ENCODE measurements around the gene YJEFN3.

YJEFN3 gene

DNA sequence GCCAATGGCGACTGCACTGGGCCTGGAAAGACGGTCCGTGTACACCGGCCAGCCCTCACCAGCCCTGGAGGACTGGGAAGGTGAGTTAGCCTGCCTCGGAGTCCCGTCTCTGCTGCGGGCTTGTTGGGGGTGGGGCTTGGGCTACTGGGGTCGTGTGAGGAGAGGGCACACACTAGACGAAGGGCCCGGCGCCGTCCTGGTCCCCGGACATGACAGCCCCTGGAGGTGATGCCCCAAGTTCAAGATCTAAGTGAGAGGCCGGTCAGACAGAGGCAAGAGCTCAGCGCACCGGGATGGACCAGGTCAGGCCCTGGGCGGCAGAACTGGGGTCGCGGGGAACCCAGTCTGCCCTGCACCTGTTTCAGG lies 11.0 kb downstream of the YJEFN3 start:
- no peak for DNase-seq (ENCODE audit: low spot score)

DNA sequence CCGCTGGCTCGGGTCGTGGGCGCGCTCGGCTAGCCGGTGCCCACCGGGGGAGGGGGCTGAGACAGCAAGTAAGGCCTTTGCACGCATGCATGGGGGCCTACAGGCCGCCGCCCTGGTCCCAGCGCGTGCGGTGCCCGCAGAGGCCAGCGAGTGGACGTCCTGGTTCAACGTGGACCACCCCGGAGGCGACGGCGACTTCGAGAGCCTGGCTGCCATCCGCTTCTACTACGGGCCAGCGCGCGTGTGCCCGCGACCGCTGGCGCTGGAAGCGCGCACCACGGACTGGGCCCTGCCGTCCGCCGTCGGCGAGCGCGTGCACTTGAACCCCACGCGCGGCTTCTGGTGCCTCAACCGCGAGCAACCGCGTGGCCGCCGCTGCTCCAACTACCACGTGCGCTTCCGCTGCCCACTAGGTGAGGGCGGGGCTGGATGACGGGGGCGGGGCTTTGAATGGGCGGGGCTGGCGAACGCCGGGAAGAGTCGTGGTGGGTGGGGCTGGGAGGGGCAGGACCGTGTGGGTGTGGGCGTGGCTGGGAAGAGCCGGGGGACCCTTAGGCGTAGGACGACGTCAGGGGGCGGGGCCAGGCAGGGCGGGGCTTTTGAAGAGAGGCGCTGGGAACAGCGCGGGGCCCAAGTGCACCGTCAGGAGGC lies 11.5 kb downstream of the YJEFN3 start:
- DNase-seq (ENCODE audit: low spot score): peak; percentile 92

DNA sequence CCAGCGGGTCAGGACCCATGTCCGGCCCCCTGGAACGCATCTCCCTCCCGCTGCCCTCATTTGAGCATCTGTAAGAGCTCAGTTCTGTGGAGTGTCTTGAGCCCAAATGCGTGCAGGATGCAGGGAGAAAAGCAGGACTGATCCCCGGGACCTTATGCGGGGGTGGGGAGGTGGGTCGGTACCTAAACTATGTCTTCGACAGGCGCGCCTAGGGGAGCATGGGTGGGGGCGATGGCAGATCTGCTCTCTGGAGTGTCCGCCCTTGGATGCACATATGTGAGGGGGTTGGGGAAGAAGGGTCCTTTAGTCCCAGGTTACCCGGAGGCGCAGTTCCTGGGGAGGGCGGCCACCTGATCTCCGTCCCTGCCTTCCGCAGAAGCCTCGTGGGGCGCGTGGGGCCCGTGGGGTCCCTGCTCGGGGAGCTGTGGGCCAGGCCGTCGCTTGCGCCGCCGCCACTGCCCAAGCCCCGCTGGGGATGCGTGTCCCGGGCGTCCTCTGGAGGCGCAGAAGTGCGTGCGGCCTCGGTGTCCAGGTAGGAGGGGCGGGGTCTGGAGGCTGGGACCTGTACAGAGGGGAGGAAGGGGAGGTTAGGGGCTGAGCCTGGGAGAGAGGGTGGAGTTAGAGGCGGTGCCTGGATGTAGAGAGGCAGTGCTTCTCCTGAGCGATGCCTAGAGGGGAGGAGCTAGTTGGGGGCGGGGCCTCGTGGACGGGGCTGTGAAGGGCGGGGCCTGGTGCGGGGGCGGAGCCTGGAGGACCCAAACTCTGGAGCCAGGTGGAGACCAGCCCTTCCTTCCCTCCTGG lies 12.2 kb downstream of the YJEFN3 start:
- DNase-seq (ENCODE audit: low spot score): peak; percentile 93

DNA sequence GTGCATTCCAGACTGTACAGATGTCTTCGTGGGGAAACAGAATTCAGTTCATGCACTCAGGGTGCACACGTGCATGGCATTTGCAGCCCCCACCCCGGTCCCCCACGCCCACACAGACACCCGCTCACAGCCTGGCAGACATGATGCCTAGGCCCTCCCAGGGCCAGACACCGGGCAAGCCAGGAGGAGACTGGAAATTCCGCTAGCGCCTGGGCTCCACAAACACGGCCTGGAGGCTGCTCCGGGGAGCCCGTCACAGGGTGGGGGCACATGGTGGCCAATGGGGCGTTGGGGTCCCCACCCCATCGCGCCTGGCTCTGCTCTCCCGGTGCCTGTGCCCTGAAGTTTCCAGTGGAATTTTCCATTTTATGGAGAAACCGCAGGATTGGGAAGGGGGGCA lies 12.9 kb downstream of the YJEFN3 start:
- no peak for DNase-seq (ENCODE audit: low spot score)

DNA sequence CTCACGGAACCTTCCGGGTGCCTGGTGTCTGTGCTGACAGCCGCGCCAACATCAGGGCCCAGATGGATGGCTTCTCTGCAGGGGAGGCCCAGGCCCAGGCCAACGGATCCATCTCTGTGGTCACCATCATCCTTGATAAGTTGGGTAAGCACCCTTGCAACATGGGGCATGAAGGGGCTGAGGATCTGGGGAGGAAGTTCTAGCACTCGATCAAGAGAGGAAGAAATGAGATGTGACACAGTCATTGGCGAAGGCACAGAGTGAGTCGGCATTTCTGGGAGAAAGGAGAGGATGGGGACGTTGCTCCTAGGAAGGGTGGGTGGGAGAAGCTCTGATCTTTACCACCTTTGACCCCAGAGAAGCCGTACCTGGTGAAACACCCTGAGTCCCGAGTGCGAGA lies 13.8 kb downstream of the YJEFN3 start:
- no peak for DNase-seq (ENCODE audit: low spot score)

DNA sequence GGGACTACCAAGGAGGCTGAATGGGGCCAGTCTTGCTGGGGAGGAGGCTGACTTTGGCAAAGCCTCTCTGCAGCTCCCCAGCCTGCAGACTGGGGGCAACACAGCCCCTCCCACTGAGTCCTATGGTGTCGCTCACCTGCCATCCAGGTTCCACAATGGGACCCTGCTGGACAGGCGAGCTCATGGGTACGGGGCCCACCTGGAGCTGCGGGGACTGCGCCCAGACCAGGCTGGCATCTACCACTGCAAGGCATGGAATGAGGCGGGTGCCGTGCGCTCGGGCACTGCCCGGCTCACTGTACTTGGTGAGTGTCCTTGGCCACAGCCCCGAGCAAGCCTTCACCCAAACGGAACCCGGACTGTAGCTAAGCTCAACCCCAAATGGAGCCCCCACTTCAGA lies 14.4 kb downstream of the YJEFN3 start:
- no peak for DNase-seq (ENCODE audit: low spot score)

DNA sequence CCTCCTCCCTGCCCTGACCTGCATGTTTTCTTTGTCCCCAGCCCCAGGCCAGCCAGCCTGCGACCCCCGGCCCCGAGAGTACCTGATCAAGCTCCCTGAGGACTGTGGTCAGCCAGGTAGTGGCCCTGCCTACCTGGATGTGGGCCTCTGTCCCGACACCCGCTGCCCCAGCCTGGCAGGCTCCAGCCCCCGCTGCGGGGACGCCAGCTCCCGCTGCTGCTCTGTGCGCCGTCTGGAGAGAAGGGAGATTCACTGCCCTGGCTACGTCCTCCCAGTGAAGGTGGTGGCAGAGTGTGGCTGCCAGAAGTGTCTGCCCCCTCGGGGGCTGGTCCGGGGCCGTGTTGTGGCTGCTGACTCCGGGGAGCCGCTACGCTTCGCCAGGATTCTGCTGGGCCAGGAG lies 14.9 kb downstream of the YJEFN3 start:
- no peak for DNase-seq (ENCODE audit: low spot score)

DNA sequence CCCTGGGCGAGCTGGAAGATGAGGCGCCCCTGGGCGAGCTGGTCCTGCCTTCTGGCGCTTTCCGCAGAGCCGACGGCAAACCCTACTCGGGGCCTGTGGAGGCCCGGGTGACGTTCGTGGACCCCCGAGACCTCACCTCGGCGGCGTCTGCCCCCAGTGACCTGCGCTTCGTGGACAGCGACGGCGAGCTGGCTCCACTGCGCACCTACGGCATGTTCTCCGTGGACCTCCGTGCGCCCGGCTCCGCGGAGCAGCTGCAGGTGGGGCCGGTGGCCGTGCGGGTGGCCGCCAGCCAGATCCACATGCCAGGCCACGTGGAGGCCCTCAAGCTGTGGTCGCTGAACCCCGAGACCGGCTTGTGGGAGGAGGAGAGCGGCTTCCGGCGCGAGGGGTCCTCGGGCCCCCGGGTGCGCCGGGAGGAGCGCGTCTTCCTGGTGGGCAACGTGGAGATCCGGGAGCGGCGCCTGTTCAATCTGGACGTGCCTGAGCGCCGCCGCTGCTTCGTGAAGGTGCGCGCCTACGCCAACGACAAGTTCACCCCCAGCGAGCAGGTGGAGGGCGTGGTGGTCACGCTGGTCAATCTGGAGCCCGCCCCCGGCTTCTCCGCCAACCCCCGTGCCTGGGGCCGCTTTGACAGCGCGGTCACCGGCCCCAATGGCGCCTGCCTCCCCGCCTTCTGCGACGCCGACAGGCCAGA lies 15.7 kb downstream of the YJEFN3 start:
- DNase-seq (ENCODE audit: low spot score): no peak

DNA sequence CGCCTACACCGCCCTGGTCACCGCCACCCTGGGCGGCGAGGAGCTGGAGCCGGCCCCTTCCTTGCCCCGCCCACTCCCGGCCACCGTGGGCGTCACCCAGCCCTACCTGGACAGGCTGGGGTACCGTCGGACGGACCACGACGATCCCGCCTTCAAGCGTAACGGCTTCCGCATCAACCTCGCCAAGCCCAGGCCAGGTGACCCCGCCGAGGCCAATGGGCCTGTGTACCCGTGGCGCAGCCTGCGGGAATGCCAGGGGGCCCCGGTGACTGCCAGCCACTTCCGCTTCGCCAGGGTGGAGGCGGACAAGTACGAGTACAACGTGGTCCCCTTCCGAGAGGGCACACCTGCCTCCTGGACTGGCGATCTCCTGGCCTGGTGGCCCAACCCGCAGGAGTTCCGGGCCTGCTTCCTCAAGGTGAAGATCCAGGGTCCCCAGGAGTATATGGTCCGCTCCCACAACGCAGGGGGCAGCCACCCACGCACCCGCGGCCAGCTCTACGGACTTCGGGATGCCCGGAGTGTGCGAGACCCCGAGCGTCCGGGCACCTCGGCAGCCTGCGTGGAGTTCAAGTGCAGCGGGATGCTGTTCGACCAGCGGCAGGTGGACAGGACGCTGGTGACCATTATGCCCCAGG lies 16.4 kb downstream of the YJEFN3 start:
- DNase-seq (ENCODE audit: low spot score): no peak

DNA sequence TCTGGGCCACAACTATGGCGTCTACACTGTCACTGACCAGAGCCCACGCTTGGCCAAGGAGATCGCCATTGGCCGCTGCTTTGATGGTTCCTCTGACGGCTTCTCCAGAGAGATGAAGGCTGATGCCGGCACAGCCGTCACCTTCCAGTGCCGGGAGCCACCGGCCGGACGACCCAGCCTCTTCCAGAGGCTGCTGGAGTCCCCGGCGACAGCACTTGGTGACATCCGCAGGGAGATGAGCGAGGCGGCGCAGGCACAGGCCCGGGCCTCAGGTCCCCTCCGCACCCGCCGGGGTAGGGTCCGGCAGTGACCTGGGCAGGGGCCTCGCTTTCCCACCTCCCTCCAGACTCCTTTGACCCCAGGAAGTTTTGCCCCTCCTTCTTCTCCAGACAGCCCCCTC lies 17.0 kb downstream of the YJEFN3 start:
- no peak for DNase-seq (ENCODE audit: low spot score)

DNA sequence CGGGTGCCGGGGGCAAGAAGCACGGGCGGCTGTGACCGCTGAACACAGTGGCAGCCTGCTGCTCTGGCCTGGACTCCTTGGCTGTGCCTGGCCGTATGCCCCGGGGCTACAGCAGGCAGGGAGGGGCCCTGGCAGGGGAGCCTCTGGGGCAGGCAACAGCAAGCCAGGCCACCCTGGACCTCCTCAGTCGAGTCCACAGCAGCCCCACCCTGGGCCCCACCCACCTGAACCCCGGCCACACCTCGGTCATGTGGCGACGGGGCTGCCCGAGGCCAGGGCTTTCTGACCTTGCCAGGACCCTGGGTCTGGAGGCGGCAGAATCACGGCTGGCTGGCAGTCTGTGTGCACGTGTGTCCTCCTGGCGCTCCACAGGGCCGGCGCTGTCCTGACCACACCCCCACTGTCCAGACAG lies 18.0 kb downstream of the YJEFN3 start:
- no peak for DNase-seq (ENCODE audit: low spot score)

DNA sequence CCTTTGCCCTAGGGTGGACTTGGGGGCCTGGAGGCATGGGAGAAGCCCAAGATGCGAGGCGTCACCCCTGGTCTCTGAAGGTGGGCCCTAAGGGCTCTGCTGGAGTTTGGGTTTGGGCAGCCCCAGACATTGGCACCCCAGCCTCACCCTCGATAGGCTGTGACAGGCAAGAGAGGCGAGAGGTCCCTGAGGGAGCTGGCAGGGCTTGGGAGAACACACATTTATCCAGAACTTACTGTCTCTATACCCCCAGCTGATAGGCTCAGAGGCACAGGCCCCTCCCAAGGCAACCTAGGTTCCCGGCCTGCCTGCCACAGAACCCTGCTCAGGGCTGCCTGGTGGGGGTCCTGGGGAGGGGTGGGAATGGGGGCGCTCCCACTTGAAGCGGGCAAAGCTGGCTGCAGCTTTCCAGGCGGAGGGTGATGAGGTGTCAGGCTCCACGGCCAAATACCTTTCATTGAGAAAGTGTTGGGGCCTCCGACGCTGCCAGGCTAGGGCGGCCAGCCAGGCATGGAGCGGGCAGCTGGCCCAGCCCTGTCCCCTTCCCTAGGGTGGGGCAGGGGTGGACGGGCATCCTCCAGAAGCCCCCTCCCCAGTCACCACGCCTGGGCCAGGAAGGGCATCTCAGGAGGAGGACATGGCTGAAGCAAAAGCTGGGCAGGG lies 19.1 kb downstream of the YJEFN3 start:
- DNase-seq (ENCODE audit: low spot score): no peak

DNA sequence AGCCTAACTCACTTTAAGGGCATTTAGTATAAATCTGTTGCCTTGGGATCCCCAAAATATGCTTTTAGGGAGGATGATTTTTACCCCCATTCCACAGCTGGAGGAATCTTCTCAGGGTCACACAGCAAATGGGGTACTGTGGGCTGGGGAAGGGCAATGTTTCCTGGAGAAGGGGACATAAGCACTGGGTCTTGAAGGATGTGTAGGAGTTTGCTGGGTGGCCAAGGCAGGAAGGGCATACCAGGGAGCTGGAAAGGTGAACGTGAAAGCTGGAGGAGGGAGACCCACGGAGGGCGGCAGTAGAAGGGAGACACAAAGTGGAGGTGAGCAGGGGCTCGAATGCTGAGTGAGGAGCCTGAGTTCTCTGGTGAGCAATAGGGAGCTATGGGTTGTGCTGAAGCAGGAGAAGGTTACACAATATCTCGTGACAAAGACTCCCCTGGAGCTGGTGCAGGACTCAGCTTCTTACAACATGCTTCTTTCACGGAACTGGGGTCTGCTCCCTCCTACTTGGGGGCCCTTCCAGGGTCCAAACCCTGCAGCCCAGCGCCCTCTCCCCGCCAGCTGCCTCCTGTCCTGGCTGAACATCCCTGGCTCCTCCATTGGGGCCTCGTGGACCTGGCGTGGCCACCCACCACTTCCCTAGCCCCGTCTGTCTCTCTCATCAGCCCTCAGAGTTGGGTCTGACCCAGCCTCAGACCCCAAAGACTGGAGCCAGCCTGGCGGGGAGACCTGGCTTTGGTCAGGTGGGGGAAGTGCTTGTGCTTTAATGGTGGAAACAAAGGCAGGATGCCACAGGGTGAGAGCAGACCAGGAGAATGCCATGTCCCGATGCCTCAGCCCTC lies 20.4 kb downstream of the YJEFN3 start:
- no peak for DNase-seq (ENCODE audit: low spot score)

DNA sequence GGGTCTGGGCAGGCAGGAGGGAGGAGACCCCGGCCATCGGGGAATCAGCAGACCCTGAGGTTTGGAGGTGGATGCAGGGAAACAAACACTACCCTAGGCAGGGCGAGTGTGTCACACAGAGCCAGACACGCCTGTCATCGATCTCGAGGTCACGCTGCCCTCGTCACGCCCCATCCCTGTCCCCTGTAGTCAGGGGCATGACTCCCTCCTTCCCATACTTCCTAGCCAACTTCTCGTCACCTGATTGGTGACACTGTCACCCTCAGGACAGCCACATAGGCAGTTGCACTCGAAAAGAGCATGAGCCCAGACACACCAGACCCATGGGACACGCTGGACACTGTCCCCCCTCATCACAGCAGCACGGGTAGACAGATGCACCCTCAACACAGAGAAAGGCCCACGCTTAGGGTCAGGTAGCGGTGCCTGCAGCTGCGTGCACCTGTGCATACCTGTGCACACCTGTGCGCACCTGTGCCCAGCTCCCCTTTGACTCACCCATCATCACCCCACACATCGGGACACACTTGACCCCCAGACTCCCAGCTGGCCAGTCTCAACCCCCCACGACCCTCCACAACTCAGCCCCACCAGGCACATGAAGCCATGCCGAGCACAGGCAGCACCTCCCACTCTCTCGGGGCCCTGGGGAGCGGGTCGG lies 21.2 kb downstream of the YJEFN3 start:
- no peak for DNase-seq (ENCODE audit: low spot score)

DNA sequence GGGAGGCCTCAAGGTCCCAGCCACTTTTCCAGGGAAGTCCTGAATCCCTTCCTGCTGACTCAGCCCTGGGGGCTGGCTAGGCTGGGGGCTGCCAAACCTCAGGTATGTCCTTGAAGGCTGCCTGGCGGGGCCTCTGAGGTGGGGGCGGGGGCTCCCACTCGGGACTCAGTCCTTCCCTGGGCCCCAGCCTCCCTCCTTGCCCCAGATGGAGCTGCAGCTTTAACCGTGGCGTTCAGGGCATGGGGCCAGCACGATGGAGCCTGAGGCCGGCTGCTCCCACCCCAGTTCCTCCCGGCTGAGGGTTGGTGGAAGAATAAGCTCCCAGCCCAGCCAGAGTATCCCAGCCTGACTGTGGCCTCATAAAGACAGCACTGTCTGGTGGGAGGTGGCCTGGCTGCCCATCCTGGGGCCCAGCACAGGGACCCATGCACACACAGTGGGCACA lies 21.8 kb downstream of the YJEFN3 start:
- no peak for DNase-seq (ENCODE audit: low spot score)

DNA sequence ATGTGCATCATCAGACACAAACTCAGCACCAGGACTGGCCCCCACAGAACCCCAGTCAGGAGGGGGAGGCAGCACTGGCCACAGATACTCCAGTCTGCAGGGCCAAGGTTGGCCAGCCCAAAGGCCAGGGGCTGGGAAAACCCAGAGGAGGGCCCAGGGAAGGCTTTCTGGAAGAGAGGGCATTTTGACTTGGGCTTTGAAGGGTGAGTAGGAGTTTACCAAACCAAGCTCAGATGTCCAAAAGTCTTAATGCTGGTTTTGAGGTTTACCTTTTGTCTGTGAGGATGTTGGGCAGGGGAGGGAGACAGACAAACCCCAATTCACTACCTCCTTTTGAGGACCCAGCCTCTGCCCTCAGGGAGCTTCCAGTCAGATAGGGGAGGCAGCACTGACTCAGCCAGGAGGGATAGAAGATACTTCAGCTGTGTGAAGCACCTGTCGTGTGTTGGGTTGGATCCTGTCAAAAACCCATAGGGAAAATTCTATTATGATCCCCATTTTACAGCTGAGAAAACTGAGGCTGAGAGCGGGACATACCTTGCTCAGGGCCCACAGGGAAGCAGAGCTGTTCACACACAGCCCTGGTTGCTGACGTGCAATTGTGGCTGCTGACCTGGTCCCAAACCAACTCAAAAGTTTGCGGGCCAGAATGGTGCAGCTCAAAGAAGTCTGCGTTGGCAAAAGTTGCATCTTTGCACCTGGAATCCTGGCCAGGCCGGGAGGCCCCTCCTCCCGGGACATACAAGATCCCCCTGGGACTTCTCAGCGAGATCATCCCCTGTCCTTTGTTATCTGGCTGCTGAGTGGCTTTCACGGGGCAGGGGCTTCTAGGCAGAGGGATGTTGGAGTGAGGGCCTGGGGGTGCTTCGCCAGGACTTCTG lies 22.5 kb downstream of the YJEFN3 start:
- no peak for DNase-seq (ENCODE audit: low spot score)

DNA sequence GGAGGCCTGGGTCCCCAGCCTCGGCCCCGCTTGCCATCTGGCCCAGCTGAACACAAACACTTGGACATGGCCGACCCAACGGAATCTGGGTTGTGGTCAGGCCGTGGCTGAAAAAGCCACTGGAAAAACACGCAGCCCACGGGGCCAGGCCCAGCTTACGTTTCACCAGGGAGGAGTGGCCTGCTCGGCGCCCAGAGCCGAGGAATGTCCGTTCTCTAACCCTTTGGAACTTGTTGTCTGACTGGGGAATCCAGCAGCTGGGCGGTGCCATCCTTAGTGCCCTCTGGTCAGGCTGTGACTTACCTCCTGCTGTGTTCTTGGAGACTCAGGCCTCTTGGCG lies 23.1 kb downstream of the YJEFN3 start:
- no peak for DNase-seq (ENCODE audit: low spot score)

DNA sequence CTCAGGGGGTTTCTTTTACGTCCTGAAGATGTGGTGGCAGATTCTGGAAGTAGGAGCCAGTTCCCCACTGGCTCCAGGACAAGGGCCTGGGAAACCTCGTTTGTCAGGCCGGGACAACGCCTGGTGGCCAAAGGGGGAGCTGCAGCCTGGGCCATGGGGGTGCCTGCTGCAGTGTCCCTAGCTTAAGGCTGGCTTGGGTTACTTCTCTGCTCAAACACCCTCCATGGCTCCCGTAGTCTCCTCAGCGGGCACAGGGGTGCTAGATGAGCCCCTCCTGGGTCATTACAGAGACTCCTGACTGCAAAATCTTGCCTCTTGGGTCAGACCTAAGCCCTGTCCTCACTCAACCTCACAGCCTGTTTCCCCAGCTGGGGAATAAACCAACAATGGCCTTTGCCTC lies 24.1 kb downstream of the YJEFN3 start:
- DNase-seq (ENCODE audit: low spot score): peak; percentile 88

DNA sequence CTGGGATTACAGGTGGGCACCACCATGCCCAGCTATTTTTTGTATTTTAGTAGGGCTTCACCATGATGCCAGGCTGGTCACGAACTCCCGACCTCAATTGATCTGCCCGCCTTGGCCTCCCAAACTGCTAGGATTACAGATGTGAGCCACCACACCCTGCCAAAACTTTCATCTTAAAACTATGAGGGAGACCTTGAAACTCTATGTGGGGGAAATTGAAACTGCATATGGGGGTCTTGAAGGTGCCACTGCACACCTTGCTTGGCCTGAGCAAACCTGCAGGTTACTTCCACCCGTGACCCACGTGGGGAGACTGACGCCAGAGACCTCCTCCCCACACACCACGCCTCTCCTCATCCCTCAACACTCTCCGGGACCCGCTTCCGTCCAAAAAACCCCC lies 25.0 kb downstream of the YJEFN3 start:
- DNase-seq (ENCODE audit: low spot score): no peak
